NCI-H128 (cell line): ENCODE measurements around the gene RXRB.

Experiments
- DNase-seq: peaks from one replicate; lab custom pipeline; 2025; ENCODE audit not compliant: unreplicated experiment; lab: John Stamatoyannopoulos, UW

RXRB gene

GRCh38 chr6:33177552-33178446, 22.7 kb downstream of the RXRB start:
- no peak for DNase-seq

DNA sequence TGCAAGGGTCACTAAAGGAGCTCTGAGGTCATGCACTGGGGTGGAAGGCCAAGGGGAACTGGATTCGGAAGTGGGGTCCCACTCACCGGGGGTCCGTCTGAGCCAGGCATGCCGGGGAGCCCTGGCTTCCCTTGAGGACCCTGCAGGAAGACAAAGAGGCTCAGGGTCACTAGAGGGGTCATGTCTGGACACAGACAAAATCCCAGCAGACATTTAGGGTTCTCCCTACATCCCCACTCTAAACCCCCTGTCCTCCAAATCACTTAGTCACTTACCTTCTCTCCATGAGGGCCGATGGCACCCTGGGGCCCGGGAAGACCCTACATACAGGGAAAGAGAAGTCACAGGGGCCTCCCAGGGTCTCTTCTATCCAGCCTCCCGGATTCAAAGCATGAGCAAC, 23.6 kb downstream of the RXRB start:
- DNase-seq: no peak

GRCh38 chr6:33175436-33176069, 24.9 kb downstream of the RXRB start:
- DNase-seq: no peak

- DNase-seq: no peak
Measured at GRCh38 chr6:33174784-33175183, 25.7 kb downstream of the RXRB start.

DNA sequence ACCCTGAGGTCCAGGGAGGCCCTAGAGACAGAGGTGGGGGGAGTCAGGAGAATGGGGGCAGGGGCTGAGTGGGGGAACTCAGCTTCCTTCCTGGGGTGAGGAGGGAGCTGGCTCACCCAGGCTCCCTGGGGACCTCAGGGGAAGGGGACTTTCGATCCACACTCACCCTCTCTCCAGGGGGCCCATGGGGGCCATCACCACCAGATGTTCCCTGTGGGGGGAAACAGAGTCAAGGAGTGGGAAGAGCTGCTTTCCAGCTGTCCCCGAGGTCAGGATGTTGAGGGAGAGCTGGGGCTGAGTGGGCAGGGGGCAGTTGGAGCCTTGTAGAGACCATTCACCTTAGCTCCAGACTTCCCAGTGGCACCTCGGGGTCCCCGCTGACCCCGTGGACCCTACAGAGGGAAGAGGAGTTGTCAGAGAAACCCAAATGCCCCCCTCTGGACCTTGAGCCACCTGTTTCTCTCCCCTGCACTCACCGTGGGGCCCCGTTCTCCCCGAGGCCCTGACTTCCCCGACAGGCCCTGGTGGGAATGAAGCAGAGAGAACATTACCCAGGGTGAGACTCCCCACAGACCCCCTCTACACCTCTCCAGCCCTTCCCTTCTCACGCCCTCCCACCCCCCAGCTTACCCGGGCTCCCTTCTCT, 26.8 kb downstream of the RXRB start:
- no peak for DNase-seq

GRCh38 chr6:33172688-33173534, 27.6 kb downstream of the RXRB start:
- no peak for DNase-seq

- DNase-seq: no peak
Measured at GRCh38 chr6:33171880-33172687, 28.4 kb downstream of the RXRB start.

- no peak for DNase-seq
Measured at GRCh38 chr6:33171016-33171879, 29.2 kb downstream of the RXRB start.

DNA sequence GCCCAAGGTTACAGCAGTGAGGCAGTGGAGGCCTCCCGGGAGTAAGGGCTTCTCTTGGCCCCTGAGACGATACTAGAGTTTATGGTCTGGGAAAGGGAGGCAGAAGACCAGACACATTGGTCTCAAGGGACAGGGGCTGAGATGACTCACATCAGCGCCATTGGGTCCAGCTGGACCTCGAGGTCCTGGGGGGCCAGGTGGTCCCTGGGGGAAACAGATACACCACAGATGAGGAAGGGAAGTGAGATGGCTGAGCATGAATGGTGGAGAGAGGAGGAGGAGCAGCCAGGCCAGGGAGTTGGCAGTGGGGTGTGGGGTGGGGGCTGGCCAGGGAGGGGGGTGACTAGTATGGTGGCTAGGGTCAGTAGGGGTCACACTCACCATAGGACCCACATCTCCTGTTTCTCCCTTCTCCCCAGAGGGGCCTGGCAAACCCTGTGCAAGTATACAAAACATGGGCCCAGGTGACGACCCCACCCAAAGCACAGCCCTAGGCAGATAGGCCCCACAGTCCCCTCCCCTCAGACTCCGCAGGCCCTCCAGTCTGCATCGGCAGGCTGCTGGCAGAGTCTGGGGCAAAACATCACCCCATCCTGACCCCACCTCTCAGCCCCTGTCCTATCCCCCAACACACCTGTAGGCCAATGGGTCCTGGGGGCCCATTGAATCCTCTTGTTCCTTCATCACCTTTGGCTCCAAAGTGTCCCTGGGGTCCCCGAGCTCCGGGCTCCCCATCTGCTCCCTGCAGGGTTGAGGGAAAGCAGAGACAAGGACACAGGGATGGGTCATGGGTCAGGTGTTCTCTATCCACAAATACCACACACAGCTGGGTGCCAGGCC, 30.1 kb downstream of the RXRB start:
- DNase-seq: no peak

GRCh38 chr6:33169291-33170175, 30.9 kb downstream of the RXRB start:
- DNase-seq: no peak

DNA sequence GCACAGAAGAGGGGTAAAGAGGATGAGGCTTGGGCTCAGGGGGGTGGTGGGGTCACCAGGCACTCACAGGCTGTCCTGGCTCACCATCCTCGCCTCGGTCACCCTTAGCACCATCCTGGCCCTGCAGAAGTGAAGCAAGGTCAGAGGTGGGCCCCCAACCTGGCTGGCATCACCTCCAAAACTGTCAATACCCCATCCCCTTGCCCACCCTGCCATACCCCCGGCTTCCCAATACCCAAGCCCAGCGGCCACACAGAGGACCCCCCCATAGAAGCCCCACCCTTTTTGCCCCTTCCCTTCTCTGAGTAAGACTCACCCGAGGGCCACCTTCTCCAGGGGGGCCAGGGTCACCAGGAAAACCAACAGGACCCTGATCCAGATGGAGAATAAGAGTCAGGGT, 31.8 kb downstream of the RXRB start:
- DNase-seq: no peak

DNA sequence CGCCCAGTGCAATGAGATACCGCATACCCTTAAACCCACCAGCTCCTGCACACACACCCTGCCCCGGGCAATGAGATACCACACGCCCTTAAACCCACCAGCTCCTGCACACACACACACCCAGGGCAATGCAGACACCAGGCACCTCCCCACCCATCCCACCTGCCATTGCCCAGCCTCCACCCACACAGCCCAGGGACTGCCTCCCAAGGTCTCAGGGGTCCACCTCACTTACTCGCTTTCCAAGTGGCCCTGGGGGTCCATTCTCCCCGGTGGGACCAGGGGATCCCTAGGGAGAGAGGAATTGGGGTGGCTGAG, 32.2 kb downstream of the RXRB start:
- no peak for DNase-seq

DNA sequence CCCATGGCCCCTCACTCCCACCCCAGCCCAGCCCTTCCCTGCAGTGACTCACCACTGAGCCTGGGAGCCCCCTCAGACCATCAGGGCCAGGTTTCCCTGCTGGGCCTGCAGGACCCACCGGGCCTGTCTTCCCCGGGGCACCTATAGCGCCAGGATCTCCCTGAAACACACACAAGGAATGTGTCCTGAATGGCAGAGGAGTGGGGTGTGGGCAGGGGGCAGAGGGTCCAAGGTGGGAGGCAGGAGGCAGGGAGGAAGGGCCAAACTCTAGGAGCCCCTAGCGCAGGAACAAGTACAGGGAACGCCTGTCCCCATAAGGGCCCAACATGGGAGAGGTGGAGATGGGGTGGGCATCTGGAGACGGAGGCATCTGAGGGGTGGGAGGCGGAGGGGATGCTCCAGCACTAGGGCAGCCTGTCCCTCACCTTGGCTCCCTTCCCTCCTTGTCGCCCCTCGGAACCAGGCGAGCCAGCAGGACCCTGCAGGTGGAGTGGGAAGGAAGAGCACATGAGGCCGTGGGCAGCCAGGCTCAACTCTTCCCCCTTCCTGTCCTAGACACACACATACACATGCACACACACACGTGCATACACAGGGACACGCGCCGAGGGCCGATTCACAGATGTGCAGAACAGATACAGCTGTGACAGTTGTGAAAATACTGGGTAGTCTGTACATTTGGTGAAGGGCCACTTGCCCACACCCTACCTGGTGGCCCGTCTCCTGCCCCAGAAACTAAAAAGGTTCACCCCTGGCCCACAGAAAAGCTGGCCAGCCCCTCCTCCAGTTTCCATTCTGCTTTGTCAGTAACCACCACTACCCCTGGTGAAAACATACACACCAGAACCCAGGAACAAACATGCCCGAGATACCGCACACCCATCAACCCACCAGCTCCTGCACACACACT, 32.8 kb downstream of the RXRB start:
- no peak for DNase-seq

DNA sequence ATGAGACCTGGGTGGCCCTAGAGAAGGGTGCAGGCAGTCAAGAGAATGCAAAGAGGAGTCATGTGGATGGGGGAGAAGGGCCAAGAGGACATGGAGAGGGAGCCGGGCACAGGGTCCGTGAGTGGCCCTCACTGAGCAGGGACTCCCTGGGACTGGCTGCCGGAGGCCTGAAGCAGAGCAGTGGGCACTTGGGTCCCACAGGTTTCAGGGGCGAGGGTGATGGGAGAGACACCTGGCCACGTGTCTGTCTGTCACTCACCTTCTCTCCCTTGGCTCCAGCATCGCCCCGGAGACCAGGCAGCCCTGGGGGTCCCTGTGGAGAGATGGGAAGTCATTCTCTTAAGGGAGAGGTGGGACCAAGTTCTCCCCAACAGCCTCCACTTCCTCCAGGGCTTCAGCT, 33.7 kb downstream of the RXRB start:
- DNase-seq: no peak

DNA sequence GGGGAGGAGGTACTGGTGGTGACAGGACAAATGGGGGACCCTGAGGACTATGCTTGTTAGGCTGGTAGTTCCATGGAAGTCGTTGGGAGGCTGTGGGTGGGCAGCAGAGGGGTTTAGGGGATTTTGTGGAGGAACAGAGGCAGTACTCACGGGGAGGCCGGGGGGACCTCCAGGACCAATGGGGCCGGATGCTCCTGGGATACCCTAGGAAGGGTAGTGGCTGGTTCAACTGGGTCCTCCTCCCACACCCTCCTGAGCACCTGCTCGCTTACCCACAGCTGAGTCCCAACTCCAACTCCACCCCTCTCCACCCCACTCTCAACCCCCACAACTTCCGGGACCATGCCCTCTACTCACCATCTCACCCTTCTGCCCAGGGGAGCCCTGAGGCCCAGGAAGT, 34.1 kb downstream of the RXRB start:
- no peak for DNase-seq

DNA sequence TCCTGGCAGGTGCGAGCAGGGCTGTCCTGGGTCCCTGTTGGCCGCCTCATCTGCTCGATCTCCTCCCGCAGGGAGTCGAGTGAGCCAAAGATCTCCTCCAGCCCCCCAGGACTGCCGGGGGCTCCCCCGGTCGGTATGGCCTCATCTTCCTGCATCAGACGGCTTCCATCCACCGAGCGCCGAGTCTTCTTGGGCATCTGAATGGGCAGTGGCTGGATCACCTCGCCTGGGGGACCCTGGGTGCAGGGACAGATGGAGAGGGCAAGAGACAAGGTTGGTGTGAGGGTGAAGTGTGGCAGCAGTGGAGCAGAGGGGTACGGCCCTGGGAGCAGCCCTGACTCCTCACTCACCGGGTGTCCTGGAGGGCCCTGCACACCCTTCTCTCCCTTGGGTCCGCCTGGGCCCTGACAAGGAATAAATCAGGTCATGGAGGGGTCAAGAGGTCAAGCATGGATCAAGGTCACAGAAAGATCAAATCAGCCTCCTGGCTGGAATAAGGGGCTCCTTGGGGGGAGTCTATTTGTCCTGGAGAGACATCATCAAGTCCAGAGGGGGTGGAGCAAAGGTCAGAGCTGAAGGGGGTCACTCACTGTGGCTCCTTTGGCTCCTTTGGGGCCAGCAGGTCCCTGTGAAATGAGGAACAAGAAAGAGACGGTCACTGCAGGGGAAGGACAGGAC, 34.7 kb downstream of the RXRB start:
- DNase-seq: no peak
